ENCODE data around the gene SRD5A1. TPM values are rescaled to one million over a fixed set of nuclear protein-coding genes. Genes with fewer than 3 reads are reported as not detected.

Gene SRD5A1
- total RNA-seq, 1 experiment from 2014 or later: 52.3 TPM

DNA sequence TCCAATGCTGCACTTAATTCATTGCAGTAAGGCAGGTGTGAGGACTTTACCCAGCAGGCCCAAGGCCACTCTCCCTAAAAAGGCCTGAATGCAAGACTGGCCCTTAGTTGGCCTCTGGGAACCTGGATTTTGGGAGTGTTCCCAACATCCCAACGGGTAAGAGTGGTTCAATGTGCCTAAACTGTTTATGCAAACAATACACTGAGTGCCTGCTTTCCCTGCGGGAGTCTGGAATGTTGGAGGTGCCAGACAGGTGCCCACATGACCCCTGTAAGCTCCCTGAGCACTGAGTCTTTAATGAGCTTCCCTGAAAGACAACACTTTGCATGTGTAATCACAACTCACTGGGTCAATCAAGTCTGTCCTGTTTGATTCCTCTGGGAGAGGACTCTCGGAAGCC lies 37.8 kb upstream of the SRD5A1 start:
- Histone ChIP-seq H3K4me1 (replicated peaks; ENCODE audit: insufficient read depth) (no peaks in the 10 kb centered on the region), H3F3A (ENCODE audit: insufficient read depth, low read depth) (peaks cover 12% of the 10 kb centered on the region), H3K4me2 (no peak overlapping the region), H3K79me2 (ENCODE audit: low read depth) (no peaks in the 10 kb centered on the region), H3K27ac (no peak overlapping the region), H4K20me1 (ENCODE audit: insufficient read depth) (no peaks in the 10 kb centered on the region), H2AFZ (no peak overlapping the region), H3K36me3 (ENCODE audit: low read depth) (0 out of 2 replicates have a peak, but pooled peaks cover 14% of the 10 kb centered on the region), H3K4me3 (no peak overlapping the region), H3K9me2 (ENCODE audit: insufficient read depth) (no peaks in the 10 kb centered on the region), H3K9me3 (ENCODE audit: insufficient read depth, low read depth) (no peaks in the 10 kb centered on the region), H3K27me3 (ENCODE audit: insufficient read depth, low read depth) (no peaks in the 10 kb centered on the region)
- ChIA-PET CTCF (no interaction called here), POLR2A (ENCODE audit: unreplicated experiment) (no interaction called here)
- TF ChIP-seq, protein P1, sequence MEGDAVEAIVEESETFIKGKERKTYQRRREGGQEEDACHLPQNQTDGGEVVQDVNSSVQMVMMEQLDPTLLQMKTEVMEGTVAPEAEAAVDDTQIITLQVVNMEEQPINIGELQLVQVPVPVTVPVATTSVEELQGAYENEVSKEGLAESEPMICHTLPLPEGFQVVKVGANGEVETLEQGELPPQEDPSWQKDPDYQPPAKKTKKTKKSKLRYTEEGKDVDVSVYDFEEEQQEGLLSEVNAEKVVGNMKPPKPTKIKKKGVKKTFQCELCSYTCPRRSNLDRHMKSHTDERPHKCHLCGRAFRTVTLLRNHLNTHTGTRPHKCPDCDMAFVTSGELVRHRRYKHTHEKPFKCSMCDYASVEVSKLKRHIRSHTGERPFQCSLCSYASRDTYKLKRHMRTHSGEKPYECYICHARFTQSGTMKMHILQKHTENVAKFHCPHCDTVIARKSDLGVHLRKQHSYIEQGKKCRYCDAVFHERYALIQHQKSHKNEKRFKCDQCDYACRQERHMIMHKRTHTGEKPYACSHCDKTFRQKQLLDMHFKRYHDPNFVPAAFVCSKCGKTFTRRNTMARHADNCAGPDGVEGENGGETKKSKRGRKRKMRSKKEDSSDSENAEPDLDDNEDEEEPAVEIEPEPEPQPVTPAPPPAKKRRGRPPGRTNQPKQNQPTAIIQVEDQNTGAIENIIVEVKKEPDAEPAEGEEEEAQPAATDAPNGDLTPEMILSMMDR (conservative IDR thresholded peaks at IDR 0.05): no peak
- TF ChIP-seq EZH2 (IDR thresholded peaks at IDR 0.05; ENCODE audit: low read depth): no peak
- DNase-seq: no peak
- intact Hi-C loops (cut with micrococcal nuclease; ENCODE audit: unreplicated experiment): no loop called here
- BruUV-seq (replicated peaks): no TSS peak

DNA sequence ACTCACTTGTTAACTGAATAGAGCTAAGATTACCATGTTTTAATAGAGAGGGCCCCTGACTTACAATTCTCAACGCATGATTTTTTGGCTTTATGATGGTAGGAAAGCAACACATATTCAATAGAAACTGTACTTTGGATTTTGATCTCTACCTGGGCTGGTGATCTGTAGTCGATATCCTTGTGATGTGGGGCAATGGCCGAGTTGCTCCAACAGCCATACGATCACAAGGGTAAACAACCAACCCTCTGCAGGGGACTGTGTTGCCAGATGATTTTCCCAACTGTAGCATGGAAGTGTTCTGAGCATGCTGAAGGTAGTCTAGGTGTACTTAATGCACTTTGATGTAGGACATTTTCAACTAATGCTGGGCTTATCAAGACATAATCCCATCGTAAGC lies 36.9 kb upstream of the SRD5A1 start:
- H3K27ac ChIP-seq: no peak overlapping the region
- no peaks in the 10 kb centered on the region for H3K9me3 ChIP-seq (ENCODE audit: insufficient read depth, low read depth)
- intact Hi-C loops (cut with micrococcal nuclease; ENCODE audit: unreplicated experiment): no loop called here
- no peak for DNase-seq
- no peak overlapping the region for H2AFZ ChIP-seq
- H3F3A ChIP-seq (ENCODE audit: insufficient read depth, low read depth): peaks cover 12% of the 10 kb centered on the region
- H3K36me3 ChIP-seq (ENCODE audit: low read depth): peaks cover 22% of the 10 kb centered on the region; the same call in 1 of the 2 replicates
- ChIA-PET CTCF (no interaction called here), POLR2A (ENCODE audit: unreplicated experiment) (no interaction called here)
- H3K4me2 ChIP-seq: no peak overlapping the region
- H3K79me2 ChIP-seq (ENCODE audit: low read depth): no peaks in the 10 kb centered on the region
- no peaks in the 10 kb centered on the region for H3K27me3 ChIP-seq (ENCODE audit: insufficient read depth, low read depth)
- TF ChIP-seq EZH2 (IDR thresholded peaks at IDR 0.05; ENCODE audit: low read depth): no peak
- TF ChIP-seq, protein P1 (conservative IDR thresholded peaks at IDR 0.05): no peak
- H3K4me3 ChIP-seq: no peak overlapping the region
- H4K20me1 ChIP-seq (ENCODE audit: insufficient read depth): no peaks in the 10 kb centered on the region
- no peaks in the 10 kb centered on the region for H3K4me1 ChIP-seq (replicated peaks; ENCODE audit: insufficient read depth)
- H3K9me2 ChIP-seq (ENCODE audit: insufficient read depth): no peaks in the 10 kb centered on the region
- no TSS peak for BruUV-seq (replicated peaks)

GRCh38 chr5:6597557-6597956 lies 35.7 kb upstream of the SRD5A1 start:
- H3K4me1 ChIP-seq (replicated peaks; ENCODE audit: insufficient read depth): no peaks in the 10 kb centered on the region
- peaks cover 10% of the 10 kb centered on the region for H4K20me1 ChIP-seq (ENCODE audit: insufficient read depth)
- H3K79me2 ChIP-seq (ENCODE audit: low read depth): no peaks in the 10 kb centered on the region
- no TSS peak for BruUV-seq (replicated peaks)
- DNase-seq: no peak
- TF ChIP-seq, protein P1 (conservative IDR thresholded peaks at IDR 0.05): no peak
- TF ChIP-seq EZH2 (IDR thresholded peaks at IDR 0.05; ENCODE audit: low read depth): no peak
- ChIA-PET CTCF (no interaction called here), POLR2A (ENCODE audit: unreplicated experiment) (no interaction called here)
- H3K4me2 ChIP-seq: no peak overlapping the region
- intact Hi-C loops (cut with micrococcal nuclease; ENCODE audit: unreplicated experiment): no loop called here
- no peak overlapping the region for H2AFZ ChIP-seq
- H3K27ac ChIP-seq: no peak overlapping the region
- H3K4me3 ChIP-seq: no peak overlapping the region
- H3K9me3 ChIP-seq (ENCODE audit: insufficient read depth, low read depth): no peaks in the 10 kb centered on the region
- no peaks in the 10 kb centered on the region for H3K27me3 ChIP-seq (ENCODE audit: insufficient read depth, low read depth)
- H3F3A ChIP-seq (ENCODE audit: insufficient read depth, low read depth): peaks cover 12% of the 10 kb centered on the region
- no peaks in the 10 kb centered on the region for H3K9me2 ChIP-seq (ENCODE audit: insufficient read depth)
- peaks cover 33% of the 10 kb centered on the region for H3K36me3 ChIP-seq (ENCODE audit: low read depth)
